ENCODE measurements around the gene COL4A3. TPM values are rescaled to one million over a fixed set of nuclear protein-coding genes. Genes with fewer than 3 reads are reported as not detected.

The COL4A3 gene
- total RNA-seq, 2 donors from 2014 or later: 29.6 to 36.7 TPM

- H3K36me3 ChIP-seq: no peaks in the 10 kb centered on the region
- TF ChIP-seq CTCF (IDR thresholded peaks at IDR 0.05): no peak
- peak overlapping the region in 1 of 2 donors; percentile 8 for H3K27ac ChIP-seq
- peaks cover 24 to 47% of the 10 kb centered on the region in 2 donors for H3K4me1 ChIP-seq (ENCODE audit: control insufficient read depth in 1 of 2, low read depth in 2 of 2)
- ATAC-seq (ENCODE audit: insufficient number of reproducible peaks, low FRiP score, low read depth) (no peak), DNase-seq (ENCODE audit: low spot score) (no peak)
- H3K4me3 ChIP-seq: no peak overlapping the region
- no peaks in the 10 kb centered on the region for H3K27me3 ChIP-seq (replicated peaks; ENCODE audit: insufficient read depth)
- no peaks in the 10 kb centered on the region for H3K9me3 ChIP-seq
These were observed 26.9 kb downstream of the COL4A3 start for GRCh38 chr2:227191367-227191766.

GRCh38 chr2:227192491-227192890 is 28.1 kb downstream of the COL4A3 start:
- DNase-seq (ENCODE audit: low spot score): no peak
- H3K27ac ChIP-seq: no peak overlapping the region
- no peak for ATAC-seq (ENCODE audit: insufficient number of reproducible peaks, low FRiP score, low read depth)
- H3K4me1 ChIP-seq (ENCODE audit: control insufficient read depth in 1 of 2, low read depth in 2 of 2): peaks cover 13 to 35% of the 10 kb centered on the region in 2 donors
- no peak for TF ChIP-seq CTCF (IDR thresholded peaks at IDR 0.05)
- no peaks in the 10 kb centered on the region for H3K36me3 ChIP-seq
- H3K9me3 ChIP-seq: no peaks in the 10 kb centered on the region
- H3K27me3 ChIP-seq (replicated peaks; ENCODE audit: insufficient read depth): no peaks in the 10 kb centered on the region
- no peak overlapping the region for H3K4me3 ChIP-seq

- H3K9me3 ChIP-seq: no peaks in the 10 kb centered on the region
- peaks cover 0 to 20% of the 10 kb centered on the region in 2 donors for H3K4me1 ChIP-seq (ENCODE audit: control insufficient read depth in 1 of 2, low read depth in 2 of 2)
- ATAC-seq (ENCODE audit: insufficient number of reproducible peaks, low FRiP score, low read depth): no peak
- H3K4me3 ChIP-seq: no peak overlapping the region
- no peaks in the 10 kb centered on the region for H3K27me3 ChIP-seq (replicated peaks; ENCODE audit: insufficient read depth)
- H3K36me3 ChIP-seq: no peaks in the 10 kb centered on the region
- TF ChIP-seq CTCF (IDR thresholded peaks at IDR 0.05): no peak
- DNase-seq (ENCODE audit: low spot score): no peak
- no peak overlapping the region for H3K27ac ChIP-seq
These were observed 29.8 kb downstream of the COL4A3 start for GRCh38 chr2:227194219-227194618.

GRCh38 chr2:227198866-227199265 is 34.4 kb downstream of the COL4A3 start:
- H3K27ac ChIP-seq: no peak overlapping the region
- DNase-seq (ENCODE audit: low spot score) (no peak), ATAC-seq (ENCODE audit: insufficient number of reproducible peaks, low FRiP score, low read depth) (no peak)
- H3K27me3 ChIP-seq (replicated peaks; ENCODE audit: insufficient read depth): no peaks in the 10 kb centered on the region
- TF ChIP-seq CTCF (IDR thresholded peaks at IDR 0.05): no peak
- no peaks in the 10 kb centered on the region for H3K9me3 ChIP-seq
- no peaks in the 10 kb centered on the region for H3K36me3 ChIP-seq
- H3K4me1 ChIP-seq (ENCODE audit: control insufficient read depth in 1 of 2, low read depth in 2 of 2): no peaks in the 10 kb centered on the region
- H3K4me3 ChIP-seq: no peak overlapping the region

GRCh38 chr2:227201771-227202170 is 37.3 kb downstream of the COL4A3 start:
- no peak for DNase-seq (ENCODE audit: low spot score)
- H3K36me3 ChIP-seq: no peaks in the 10 kb centered on the region
- H3K4me3 ChIP-seq: no peak overlapping the region
- TF ChIP-seq CTCF (IDR thresholded peaks at IDR 0.05): no peak
- no peaks in the 10 kb centered on the region for H3K27me3 ChIP-seq (replicated peaks; ENCODE audit: insufficient read depth)
- H3K4me1 ChIP-seq (ENCODE audit: control insufficient read depth in 1 of 2, low read depth in 2 of 2): no peaks in the 10 kb centered on the region
- no peak overlapping the region for H3K27ac ChIP-seq
- H3K9me3 ChIP-seq: no peaks in the 10 kb centered on the region
- ATAC-seq (ENCODE audit: insufficient number of reproducible peaks, low FRiP score, low read depth): no peak

All from thoracic aorta (tissue), 2 donors.